ENCODE measurements around the gene HUNK. TPM values are rescaled to one million over a fixed set of nuclear protein-coding genes. Genes with fewer than 3 reads are reported as not detected.
A peak's percentile ranks its signal among the peaks of the same experiment; 100 is the strongest.

HUNK gene
- total RNA-seq, 1 donor from 2014 or later: 2.0 TPM

DNA sequence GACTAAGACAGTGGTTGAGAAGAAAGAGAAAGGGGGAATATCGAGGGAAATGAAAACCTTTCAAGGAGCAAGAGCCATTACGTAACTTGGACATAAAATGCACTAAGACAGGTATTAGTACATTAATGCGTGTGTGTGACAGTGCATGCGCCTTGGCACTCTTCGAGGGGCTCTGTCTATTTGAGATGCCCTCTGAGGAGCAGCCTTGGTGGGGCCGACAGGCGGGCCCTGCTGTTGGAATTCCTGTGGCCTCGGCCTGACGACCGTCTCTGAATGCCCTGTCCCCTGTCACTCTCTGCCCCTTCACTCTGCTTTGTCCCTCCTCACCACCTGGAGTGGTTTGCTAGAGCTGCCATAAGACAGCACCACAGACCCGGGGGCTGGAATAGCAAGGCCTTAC lies 12.3 kb downstream of the HUNK start:
- TF ChIP-seq, protein P1, sequence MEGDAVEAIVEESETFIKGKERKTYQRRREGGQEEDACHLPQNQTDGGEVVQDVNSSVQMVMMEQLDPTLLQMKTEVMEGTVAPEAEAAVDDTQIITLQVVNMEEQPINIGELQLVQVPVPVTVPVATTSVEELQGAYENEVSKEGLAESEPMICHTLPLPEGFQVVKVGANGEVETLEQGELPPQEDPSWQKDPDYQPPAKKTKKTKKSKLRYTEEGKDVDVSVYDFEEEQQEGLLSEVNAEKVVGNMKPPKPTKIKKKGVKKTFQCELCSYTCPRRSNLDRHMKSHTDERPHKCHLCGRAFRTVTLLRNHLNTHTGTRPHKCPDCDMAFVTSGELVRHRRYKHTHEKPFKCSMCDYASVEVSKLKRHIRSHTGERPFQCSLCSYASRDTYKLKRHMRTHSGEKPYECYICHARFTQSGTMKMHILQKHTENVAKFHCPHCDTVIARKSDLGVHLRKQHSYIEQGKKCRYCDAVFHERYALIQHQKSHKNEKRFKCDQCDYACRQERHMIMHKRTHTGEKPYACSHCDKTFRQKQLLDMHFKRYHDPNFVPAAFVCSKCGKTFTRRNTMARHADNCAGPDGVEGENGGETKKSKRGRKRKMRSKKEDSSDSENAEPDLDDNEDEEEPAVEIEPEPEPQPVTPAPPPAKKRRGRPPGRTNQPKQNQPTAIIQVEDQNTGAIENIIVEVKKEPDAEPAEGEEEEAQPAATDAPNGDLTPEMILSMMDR (IDR thresholded peaks at IDR 0.05): no peak
- no peak for DNase-seq
- H3K4me1 ChIP-seq: no peaks in the 10 kb centered on the region
- no peaks in the 10 kb centered on the region for H3K36me3 ChIP-seq
- no peaks in the 10 kb centered on the region for H3K27me3 ChIP-seq
- ATAC-seq: no peak
- H3K4me3 ChIP-seq: no peak overlapping the region
- H3K9me3 ChIP-seq: no peaks in the 10 kb centered on the region
- no peak overlapping the region for H3K27ac ChIP-seq
- intact Hi-C loops (cut with DNase I): no loop called here

DNA sequence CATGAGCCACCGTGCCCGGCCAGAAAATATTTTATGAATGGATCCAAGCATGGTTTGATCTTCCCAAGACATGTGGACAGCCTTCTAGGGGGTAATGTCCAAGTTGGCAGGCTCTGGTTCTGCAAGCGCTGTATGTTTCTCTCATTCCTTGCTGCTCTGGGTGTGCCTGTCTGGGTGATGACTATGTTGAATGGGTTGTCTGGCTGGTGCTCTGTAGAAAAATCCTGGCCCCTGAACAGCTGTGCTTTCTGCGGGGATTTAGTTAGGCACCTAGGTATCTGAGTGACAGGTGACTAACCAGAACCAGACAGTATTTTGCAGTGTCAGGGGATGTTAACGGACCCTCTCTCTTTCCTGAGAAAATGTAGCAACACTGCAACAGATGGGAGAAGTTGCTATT lies 14.1 kb downstream of the HUNK start:
- Histone ChIP-seq H3K9me3 (no peaks in the 10 kb centered on the region), H3K4me3 (no peak overlapping the region), H3K27ac (no peak overlapping the region), H3K4me1 (no peaks in the 10 kb centered on the region), H3K27me3 (no peaks in the 10 kb centered on the region), H3K36me3 (no peaks in the 10 kb centered on the region)
- ATAC-seq (no peak), DNase-seq (no peak)
- intact Hi-C loops (cut with DNase I): no loop called here
- TF ChIP-seq, protein P1 (IDR thresholded peaks at IDR 0.05): no peak

DNA sequence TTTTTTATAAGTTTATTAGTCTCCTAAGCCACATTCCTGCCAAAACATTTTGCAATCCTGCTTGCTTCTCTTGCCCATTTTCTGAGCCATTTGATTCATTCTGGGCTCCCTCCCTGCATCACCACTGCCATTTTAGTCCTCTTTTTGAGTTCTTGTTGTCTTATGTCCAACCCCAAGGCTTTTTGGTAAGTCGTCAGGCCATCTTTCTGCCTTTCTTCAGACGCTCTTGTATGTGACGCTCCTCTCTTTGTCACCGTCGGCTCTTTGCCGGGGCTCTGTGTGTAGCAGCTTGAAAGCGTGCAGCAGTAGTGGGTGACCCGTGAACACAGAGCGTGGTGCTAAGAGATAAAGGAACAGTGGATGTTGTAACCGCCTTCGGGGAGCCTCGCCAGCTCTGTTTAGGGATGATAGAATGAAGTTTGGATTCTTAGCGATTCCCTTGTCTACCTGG lies 14.6 kb downstream of the HUNK start:
- ATAC-seq: no peak
- Histone ChIP-seq H3K9me3 (no peaks in the 10 kb centered on the region), H3K27me3 (no peaks in the 10 kb centered on the region), H3K27ac (no peak overlapping the region), H3K4me3 (no peak overlapping the region), H3K36me3 (no peaks in the 10 kb centered on the region), H3K4me1 (no peaks in the 10 kb centered on the region)
- intact Hi-C loops (cut with DNase I): no loop called here
- TF ChIP-seq, protein P1 (IDR thresholded peaks at IDR 0.05): no peak
- DNase-seq: no peak

DNA sequence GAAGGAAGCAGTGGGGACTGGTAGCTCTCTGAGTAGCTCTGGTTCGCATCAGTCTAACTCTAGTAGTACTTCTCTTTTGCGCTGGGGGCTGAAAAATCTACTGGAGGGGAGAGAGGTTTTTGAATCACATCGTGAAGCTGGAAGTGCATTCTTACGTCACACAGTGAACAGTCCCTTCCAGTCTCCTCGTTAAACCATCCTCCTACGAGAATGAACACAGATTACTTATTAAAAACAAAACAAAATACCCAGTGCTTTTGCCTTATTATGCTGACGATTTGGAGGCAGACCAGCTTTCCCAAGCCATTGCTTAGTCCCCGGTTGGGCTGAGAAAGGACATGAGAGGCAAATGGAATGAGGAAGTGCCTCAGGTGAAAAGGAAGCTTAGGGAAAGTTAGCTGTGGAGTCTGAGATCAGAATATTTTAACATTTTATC lies 16.1 kb downstream of the HUNK start:
- H3K4me3 ChIP-seq: no peak overlapping the region
- DNase-seq: no peak
- H3K27me3 ChIP-seq: no peaks in the 10 kb centered on the region
- TF ChIP-seq, protein P1 (IDR thresholded peaks at IDR 0.05): no peak
- peak; percentile 84 for ATAC-seq
- H3K27ac ChIP-seq: peak overlapping the region; percentile 66
- no peaks in the 10 kb centered on the region for H3K4me1 ChIP-seq
- intact Hi-C loops (cut with DNase I): no loop called here
- no peaks in the 10 kb centered on the region for H3K36me3 ChIP-seq
- H3K9me3 ChIP-seq: no peaks in the 10 kb centered on the region

DNA sequence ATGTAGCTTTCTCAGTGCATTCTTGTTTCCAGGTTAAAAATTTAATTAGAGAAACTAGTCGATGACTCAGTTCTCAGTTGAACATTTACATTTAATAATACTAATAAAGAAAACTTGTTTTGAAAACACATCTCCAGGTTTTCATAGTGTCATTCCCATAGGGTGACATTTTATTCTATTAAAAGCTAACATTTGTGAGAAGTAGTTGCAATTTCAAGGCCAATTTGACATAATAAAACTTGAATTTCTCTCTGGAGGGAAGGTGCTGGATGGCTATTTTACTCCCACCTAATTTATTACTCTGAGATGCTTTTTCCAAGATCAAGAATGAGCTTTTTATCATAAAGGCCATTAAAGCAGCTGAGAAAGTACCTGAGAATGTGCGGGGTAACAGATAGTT lies 16.6 kb downstream of the HUNK start:
- intact Hi-C loops (cut with DNase I): no loop called here
- no peaks in the 10 kb centered on the region for H3K36me3 ChIP-seq
- DNase-seq (no peak), ATAC-seq (no peak)
- no peaks in the 10 kb centered on the region for H3K4me1 ChIP-seq
- no peak overlapping the region for H3K4me3 ChIP-seq
- no peak overlapping the region for H3K27ac ChIP-seq
- TF ChIP-seq, protein P1 (IDR thresholded peaks at IDR 0.05): no peak
- H3K27me3 ChIP-seq: no peaks in the 10 kb centered on the region
- H3K9me3 ChIP-seq: no peaks in the 10 kb centered on the region

DNA sequence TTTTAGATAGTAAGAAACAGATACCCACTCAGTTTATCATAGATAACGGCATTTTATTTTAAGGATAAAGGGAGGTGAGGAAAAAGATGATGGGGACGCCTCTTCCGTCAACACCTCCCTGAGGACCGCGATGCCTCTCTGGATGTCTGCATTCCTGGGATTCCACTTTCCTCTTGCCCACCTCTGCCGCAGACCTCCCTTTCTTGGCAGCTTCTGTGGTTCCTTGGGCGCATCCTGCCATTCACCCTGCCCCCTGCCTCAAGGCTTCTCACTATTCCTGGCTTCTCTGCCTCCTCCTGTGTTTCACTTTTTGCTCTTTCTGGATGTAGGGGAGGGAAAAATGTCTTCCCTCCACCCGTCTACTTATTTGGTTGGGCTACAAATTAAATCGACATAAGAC lies 19.9 kb downstream of the HUNK start:
- no peaks in the 10 kb centered on the region for H3K4me1 ChIP-seq
- DNase-seq (no peak), ATAC-seq (no peak)
- no peak overlapping the region for H3K4me3 ChIP-seq
- TF ChIP-seq, protein P1 (IDR thresholded peaks at IDR 0.05): no peak
- intact Hi-C loops (cut with DNase I): no loop called here
- H3K27me3 ChIP-seq: no peaks in the 10 kb centered on the region
- H3K27ac ChIP-seq: no peak overlapping the region
- no peaks in the 10 kb centered on the region for H3K9me3 ChIP-seq
- H3K36me3 ChIP-seq: no peaks in the 10 kb centered on the region
